ENCODE measurements around the gene IP6K2.

IP6K2 gene

GRCh38 chr3:48707157-48707556 is 9.9 kb downstream of the IP6K2 start:
- Histone ChIP-seq H4K20me1 (ENCODE audit: insufficient read depth) (no peaks in the 10 kb centered on the region), H3K79me2 (ENCODE audit: insufficient read depth, low read depth) (peaks cover 53% of the 10 kb centered on the region; the same call in 1 of the 2 replicates), H2AFZ (ENCODE audit: low read depth) (no peak overlapping the region), H3K4me2 (no peak overlapping the region), H3K36me3 (ENCODE audit: insufficient read depth) (no peaks in the 10 kb centered on the region), H3K4me3 (IDR thresholded peaks at IDR 0.05; ENCODE audit: insufficient read depth, low read depth, low read length) (no peak overlapping the region), H3K27ac (no peak overlapping the region), H3K27me3 (ENCODE audit: insufficient read depth, low read depth) (no peaks in the 10 kb centered on the region), H3K9ac (no peak overlapping the region), H3K4me1 (ENCODE audit: low read depth, poor library complexity, severe bottlenecking) (no peaks in the 10 kb centered on the region)
- no peak for TF ChIP-seq CTCF (conservative IDR thresholded peaks at IDR 0.05; ENCODE audit: low read depth, low read length)

GRCh38 chr3:48702320-48702920 is 14.6 kb downstream of the IP6K2 start:
- no peak overlapping the region for H3K4me3 ChIP-seq (IDR thresholded peaks at IDR 0.05; ENCODE audit: insufficient read depth, low read depth, low read length)
- H3K27me3 ChIP-seq (ENCODE audit: insufficient read depth, low read depth) = no peaks in the 10 kb centered on the region
- no peaks in the 10 kb centered on the region for H3K4me1 ChIP-seq (ENCODE audit: low read depth, poor library complexity, severe bottlenecking)
- no peak for TF ChIP-seq CTCF (conservative IDR thresholded peaks at IDR 0.05; ENCODE audit: low read depth, low read length)
- no peak overlapping the region for H3K9ac ChIP-seq
- H3K27ac ChIP-seq = no peak overlapping the region
- H4K20me1 ChIP-seq (ENCODE audit: insufficient read depth) = no peaks in the 10 kb centered on the region
- no peak overlapping the region for H2AFZ ChIP-seq (ENCODE audit: low read depth)
- H3K79me2 ChIP-seq (ENCODE audit: insufficient read depth, low read depth) = peaks cover 32% of the 10 kb centered on the region; the same call in 1 of the 2 replicates
- no peaks in the 10 kb centered on the region for H3K36me3 ChIP-seq (ENCODE audit: insufficient read depth)
- H3K4me2 ChIP-seq = no peak overlapping the region

- H3K9ac ChIP-seq = no peak overlapping the region
- TF ChIP-seq CTCF (conservative IDR thresholded peaks at IDR 0.05; ENCODE audit: low read depth, low read length) = no peak
- no peak overlapping the region for H3K4me3 ChIP-seq (IDR thresholded peaks at IDR 0.05; ENCODE audit: insufficient read depth, low read depth, low read length)
- no peaks in the 10 kb centered on the region for H4K20me1 ChIP-seq (ENCODE audit: insufficient read depth)
- no peak overlapping the region for H2AFZ ChIP-seq (ENCODE audit: low read depth)
- peaks cover 29% of the 10 kb centered on the region; the same call in 1 of the 2 replicates for H3K79me2 ChIP-seq (ENCODE audit: insufficient read depth, low read depth)
- H3K4me1 ChIP-seq (ENCODE audit: low read depth, poor library complexity, severe bottlenecking) = no peaks in the 10 kb centered on the region
- no peaks in the 10 kb centered on the region for H3K36me3 ChIP-seq (ENCODE audit: insufficient read depth)
- no peaks in the 10 kb centered on the region for H3K27me3 ChIP-seq (ENCODE audit: insufficient read depth, low read depth)
- no peak overlapping the region for H3K4me2 ChIP-seq
- no peak overlapping the region for H3K27ac ChIP-seq
These were observed 16.2 kb downstream of the IP6K2 start for GRCh38 chr3:48700731-48701405.

GRCh38 chr3:48698891-48699290 is 18.1 kb downstream of the IP6K2 start:
- H2AFZ ChIP-seq (ENCODE audit: low read depth) = no peak overlapping the region
- H3K4me3 ChIP-seq (IDR thresholded peaks at IDR 0.05; ENCODE audit: insufficient read depth, low read depth, low read length) = no peak overlapping the region
- no peak for TF ChIP-seq CTCF (conservative IDR thresholded peaks at IDR 0.05; ENCODE audit: low read depth, low read length)
- H4K20me1 ChIP-seq (ENCODE audit: insufficient read depth) = no peaks in the 10 kb centered on the region
- H3K36me3 ChIP-seq (ENCODE audit: insufficient read depth) = no peaks in the 10 kb centered on the region
- H3K27me3 ChIP-seq (ENCODE audit: insufficient read depth, low read depth) = no peaks in the 10 kb centered on the region
- peaks cover 26% of the 10 kb centered on the region; the same call in 1 of the 2 replicates for H3K79me2 ChIP-seq (ENCODE audit: insufficient read depth, low read depth)
- no peak overlapping the region for H3K4me2 ChIP-seq
- H3K27ac ChIP-seq = no peak overlapping the region
- no peaks in the 10 kb centered on the region for H3K4me1 ChIP-seq (ENCODE audit: low read depth, poor library complexity, severe bottlenecking)
- H3K9ac ChIP-seq = no peak overlapping the region
